HL-60/S4 treated with retinoic acid at 250 ng/mL for 4 days and 3 days (cell line): ENCODE results near the gene FOLR1.

Experiments
- in situ Hi-C: fragments of 300-500 bp; cut with MboI; formaldehyde crosslinking; loops from 2 replicates; pipeline ENCODE4 v1.7.0; 2022; ENCODE audit warnings: low sequenced_read_pairs

Gene FOLR1

GRCh38 chr11:72222907-72223614, 31.1 kb downstream of the FOLR1 start:
- in situ Hi-C loops = no loop called here

GRCh38 chr11:72223615-72224563, 31.9 kb downstream of the FOLR1 start:
- in situ Hi-C loops = no loop called here

DNA sequence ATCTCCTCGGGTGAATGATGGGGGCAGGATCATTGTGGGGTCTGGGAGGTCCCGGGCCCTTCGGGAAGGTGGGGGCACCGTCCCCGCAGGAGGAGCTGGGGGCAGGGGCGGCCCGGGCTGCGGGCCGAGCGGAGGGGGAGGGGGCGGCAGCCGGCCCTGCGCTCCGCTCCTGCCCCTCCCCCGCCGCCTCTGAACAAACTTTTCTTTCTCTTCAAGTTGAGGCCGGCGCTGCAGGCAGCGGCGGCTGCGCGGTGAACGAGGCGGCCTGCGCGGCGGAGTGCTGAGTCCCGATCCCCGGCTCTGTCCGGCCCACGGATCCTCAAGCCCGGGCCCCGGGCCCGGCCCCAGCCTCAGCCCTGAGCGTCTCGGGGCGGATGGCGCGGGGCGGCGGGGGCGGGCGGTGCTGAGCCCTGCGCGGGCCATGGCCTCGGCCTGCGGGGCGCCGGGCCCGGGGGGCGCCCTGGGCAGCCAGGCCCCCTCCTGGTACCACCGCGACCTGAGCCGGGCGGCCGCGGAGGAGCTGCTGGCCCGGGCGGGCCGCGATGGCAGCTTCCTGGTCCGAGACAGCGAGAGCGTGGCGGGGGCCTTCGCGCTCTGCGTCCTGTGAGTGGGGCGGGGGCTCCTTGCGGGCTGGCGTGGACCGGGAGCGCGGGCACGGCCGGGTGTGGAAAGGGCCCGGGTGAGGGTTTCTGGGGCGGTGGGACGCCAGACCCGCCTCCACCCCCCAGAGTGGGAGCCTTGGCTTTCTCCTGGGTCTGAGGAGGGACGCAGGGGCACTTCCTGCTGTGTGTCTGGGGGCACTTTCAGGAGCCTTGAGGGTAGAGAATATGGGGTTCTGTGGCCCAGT, 32.8 kb downstream of the FOLR1 start, which contains the start of gene INPPL1:
Gene INPPL1, plus strand, starts transcription at position 204 of the 847 bp plus-strand sequence. Its CDS starts 218 bp downstream, at position 422.
- in situ Hi-C loops = no loop called here

DNA sequence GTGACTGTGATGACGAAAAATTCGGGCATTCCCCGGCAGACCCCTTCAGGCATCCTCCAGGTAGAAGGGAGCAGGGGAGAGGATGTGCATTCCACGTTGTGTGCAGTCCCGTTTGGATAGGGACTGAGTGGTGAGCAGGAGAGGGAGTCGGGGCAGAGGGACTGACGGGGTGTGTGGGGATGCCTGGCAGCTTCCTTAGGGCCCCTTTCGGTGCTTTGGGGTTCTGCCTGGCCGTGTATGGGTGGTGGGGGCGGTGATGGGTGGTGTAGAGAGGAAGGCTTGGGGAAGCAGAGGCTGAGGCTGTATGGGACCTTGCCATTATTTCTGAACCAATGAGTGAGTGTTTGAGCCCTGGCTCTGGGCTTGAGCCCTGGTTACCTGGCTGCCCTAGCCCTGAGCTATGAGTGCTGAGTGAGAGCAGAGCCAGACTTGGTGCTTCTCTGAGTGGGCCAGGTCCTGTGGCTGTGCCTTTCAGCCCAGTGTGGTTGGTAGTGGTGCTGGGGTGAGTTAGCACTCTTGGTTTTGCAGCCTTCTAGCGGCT, 33.5 kb downstream of the FOLR1 start:
- in situ Hi-C loops = no loop called here

DNA sequence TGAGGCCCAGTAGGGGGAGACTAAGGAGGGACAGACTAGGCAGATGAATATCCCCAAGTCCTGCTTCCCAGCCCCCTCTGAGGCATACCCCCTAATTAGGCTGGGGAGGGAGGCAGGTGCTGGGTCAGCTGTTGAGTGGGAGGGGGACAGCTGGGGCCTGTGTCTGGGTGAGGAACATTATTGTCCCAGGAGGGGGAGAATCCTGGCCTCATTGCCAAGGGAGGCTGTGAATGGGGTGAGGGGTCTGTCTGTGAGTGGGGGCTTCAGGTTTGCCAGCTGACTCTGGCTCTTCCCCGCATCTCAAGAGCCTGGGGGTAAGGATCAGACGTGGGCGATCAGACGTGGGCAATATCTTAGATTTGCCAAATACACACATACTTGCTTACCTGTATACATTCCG, 34.8 kb downstream of the FOLR1 start:
- in situ Hi-C loops = no loop called here

DNA sequence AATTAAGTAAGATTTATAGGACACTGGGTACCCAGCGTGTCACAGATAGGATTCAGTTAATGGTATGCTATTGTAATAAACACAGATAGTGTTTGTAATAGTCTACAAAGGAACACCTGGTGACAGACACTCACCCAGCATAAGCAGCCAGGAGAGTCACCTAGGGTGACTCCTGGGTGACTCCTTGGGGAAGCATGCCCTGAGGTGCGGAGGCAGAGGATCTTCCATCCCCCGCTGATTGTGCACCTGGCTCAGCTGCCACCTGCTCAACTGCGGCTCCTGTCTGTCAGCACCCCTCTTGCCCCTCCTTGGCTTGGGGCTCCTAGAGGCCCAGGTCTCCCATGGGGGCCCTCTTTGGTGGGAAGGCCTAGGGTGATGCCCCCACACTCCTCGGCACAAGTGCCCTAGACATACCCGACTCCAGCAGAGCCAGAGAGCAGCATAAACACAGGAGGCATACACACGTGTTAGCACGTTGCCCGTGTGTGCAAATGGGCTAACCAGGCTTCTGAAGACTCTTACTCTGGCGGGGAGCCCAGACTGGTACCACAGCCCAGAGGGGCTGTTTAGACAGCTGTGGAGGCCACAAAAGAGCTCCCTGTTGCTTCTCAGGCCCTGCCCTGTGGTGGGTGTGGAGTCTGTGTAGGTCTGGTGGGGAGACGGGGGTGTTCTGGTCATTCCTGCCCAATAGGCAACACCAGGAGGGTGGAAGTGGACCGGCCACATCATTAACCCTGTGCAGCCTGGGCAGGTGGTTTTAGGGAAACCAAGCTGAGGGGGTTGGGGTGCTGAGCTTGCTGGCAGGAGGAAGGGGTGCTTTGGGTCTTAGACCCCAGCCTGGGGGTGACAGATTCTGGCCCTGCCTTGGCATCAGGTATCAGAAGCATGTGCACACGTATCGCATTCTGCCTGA, 35.6 kb downstream of the FOLR1 start:
- in situ Hi-C loops = no loop called here

DNA sequence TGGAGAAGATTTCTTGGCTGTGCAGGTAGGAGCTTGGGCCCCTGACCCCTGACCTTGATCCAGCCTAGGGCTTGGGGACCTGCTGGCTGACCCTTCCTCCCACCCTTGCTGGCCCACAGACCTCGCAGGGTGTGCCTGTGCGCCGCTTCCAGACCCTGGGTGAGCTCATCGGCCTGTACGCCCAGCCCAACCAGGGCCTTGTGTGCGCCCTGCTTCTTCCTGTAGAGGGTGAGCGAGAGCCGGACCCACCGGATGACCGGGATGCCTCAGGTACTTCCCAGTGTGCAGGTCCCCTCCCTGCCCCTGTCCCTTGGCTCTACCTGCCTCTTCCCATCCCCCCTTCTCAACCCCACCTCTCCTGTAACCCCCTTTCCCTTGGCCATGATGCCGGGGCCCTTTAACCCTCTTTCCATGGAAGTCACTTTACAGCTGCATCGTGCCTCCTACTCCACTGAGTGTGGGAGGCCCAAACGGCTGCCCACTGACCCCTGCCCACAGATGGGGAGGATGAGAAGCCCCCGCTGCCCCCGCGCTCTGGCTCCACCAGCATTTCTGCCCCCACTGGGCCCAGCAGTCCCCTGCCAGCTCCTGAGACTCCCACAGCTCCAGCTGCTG, 36.4 kb downstream of the FOLR1 start:
- in situ Hi-C loops = no loop called here

DNA sequence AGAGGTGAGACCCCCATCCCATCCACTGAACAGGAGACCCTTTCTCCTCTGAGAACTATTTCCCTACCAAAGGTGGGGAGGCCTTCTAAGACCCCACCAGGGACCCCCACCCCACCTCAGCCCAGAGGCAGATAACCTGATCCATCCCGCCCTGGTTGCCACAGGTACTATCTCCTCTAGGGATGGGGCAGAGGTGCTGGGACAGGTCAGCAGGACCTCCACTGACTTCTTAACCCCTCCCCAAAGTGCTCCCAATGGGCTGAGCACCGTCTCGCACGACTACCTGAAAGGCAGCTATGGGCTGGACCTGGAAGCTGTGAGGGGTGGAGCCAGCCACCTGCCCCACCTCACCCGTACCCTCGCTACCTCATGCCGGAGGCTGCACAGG, 36.9 kb downstream of the FOLR1 start:
- in situ Hi-C loops = no loop called here

DNA sequence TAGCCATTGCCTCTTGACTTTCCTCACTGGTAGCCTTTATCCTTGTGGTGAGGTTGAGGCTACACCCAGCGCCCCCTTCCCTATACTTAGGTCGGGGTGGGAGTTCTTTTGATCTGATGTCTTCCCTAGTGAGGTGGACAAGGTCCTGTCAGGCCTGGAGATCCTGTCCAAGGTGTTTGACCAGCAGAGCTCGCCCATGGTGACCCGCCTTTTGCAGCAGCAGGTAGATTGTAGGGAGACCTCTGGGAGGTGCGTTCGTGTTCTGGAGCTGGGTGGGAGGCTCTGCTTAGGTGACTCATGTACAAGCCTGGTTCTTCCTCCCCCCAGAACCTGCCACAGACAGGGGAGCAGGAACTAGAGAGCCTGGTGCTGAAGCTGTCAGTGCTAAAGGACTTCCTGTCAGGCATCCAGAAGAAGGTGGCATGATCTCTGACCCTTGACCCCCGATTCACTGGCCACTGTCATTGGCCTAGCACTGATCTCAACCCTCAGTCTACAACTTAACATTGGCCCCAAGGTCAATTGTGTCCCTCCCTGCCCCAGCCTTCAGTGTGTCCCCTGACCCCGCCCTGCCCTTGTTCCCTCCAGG, 37.5 kb downstream of the FOLR1 start:
- in situ Hi-C loops = no loop called here

DNA sequence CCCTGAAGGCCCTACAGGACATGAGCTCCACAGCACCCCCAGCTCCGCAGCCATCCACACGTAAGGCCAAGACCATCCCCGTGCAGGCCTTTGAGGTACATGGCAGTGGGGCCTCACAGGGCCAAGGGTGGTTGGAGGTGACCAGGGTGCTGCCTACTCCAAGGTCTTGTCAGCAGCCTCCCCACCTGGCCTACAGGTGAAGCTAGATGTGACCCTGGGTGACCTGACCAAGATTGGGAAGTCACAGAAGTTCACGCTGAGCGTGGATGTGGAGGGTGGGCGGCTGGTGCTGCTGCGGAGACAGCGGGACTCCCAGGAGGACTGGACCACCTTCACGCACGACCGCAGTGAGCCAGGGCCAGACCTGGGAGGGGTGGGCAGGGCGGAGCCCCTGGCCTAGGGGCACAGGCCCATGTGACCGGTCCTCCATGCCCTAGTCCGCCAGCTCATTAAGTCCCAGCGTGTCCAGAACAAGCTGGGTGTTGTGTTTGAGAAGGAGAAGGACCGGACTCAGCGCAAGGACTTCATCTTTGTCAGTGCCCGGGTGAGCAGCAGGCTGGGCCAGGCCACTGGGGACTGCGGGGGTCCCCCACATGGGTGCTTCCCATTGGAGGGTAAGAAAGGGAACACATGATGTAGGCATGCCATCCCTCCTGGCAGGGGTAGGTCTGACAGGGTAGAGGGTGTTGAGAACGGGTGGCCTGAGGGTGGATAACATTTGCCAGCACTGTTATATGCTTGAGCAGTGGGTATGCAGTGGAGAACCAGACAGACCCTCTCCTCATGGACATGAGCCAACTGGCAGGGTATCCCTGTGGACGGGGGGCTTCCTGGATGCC, 38.2 kb downstream of the FOLR1 start:
- in situ Hi-C loops = no loop called here

GRCh38 chr11:72230764-72231365, 38.9 kb downstream of the FOLR1 start:
- in situ Hi-C loops = no loop called here

DNA sequence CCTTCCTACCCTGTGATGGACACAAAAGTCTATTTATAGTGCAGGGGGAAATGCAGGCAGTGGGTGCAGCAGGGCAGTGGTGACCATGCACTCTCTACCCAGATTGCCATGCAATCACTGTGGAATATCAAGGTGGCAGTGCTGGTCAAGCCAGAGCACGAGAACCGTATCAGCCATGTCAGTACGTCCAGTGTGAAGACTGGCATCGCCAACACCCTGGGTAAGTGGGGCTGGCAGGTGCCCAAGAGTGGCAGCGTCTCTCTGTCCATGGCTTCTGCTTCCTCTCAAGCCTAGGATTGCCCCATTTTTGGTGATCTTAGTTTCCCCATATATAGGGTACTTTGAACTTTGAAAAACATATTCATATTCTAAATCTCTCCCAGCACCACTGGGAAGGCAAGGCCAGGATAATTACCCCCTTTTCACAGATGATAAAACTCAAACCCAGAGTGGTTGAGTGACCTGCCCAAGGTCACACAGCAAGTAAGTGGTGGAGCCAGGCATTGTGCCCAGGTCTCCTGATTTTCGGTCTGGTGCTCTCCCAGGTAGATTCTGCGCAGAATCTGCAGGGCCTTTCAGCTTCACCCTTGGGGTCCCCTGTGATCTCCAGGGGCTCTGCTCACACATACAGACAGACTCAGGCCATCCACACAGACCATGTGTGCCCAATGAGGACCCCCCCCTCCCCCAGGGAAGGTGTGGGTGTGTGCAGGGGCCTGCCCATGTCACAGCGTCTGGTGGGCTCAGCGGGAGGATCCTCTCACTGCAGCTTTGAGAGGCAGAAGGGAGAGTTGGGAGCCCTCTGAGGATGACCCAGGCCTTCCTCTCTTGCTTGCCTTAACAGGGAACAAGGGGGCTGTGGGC, 39.7 kb downstream of the FOLR1 start:
- in situ Hi-C loops = no loop called here

DNA sequence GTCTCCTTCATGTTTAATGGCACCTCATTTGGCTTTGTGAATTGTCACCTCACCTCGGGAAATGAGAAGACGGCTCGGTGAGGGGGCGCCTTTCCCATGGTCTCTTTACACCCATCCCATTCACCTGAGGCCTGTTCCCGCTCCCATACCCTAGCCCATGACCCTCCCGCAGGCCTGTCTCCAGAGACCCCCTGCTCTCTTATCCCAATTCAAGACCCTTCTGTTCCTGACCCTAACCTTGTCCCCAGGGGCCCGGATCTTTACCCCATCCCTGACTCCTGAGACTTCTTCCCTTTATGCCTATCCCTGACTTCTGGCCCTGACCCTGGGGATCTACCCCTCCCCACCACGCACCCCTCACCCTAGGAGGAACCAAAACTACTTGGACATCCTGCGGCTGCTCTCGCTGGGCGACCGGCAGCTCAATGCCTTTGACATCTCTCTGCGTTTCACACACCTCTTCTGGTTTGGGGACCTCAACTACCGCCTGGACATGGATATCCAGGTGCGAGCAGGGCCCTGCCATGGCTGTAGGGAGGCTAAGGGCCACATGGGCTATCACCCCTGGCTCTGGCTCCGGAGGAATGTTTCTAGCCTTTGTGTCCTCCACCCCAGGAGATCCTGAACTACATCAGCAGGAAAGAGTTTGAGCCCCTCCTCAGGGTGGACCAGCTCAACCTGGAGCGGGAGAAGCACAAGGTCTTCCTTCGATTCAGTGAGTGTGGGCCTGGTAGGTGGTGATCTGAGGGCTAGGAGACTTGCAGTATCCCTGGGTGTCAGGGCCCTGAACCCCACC, 40.5 kb downstream of the FOLR1 start:
- in situ Hi-C loops = no loop called here

DNA sequence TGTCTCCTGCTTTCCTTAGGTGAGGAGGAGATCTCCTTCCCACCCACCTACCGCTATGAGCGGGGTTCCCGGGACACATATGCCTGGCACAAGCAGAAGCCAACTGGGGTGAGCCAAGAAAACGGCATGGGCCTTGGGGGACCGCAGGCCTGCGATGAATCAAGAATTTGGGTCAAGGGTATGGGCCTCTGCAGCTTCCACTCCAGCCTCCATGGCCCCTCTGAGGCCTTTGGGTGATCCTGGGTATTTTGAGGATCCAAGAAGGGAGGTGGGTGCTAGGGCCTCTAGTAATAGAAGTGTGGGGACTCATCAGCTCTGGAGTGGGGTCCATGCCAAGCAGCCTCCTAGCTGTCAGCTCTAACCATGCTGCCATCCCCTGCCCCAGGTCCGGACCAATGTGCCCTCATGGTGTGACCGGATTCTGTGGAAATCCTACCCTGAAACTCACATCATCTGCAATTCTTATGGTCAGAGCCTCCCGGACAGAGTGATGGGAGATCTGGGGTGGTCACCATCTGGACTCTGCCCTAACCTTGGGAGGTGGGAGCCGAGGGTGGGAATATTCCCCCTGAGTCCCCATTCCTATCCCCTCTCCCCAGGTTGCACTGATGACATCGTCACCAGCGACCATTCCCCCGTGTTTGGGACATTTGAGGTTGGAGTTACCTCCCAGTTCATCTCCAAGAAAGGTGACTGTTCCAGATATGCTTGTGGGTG, 41.3 kb downstream of the FOLR1 start:
- in situ Hi-C loops = no loop called here

- in situ Hi-C loops = no loop called here
Measured at GRCh38 chr11:72233773-72234513, 42.0 kb downstream of the FOLR1 start.
